KMS-11 (cell line): ENCODE results near the gene SLC26A3.

Source experiments
- H2AFZ ChIP-seq: fragments of 200-600 bp; sonication (generic); 2 replicates; pipeline ENCODE4 v1.6.1; 2016; ENCODE audit warnings: antibody characterized with exemption, mixed run types, low read depth
- H3K27ac ChIP-seq: fragments of 200-600 bp; sonication (generic); 2 replicates; pipeline ENCODE4 v1.6.1; 2016; ENCODE audit warnings: mild to moderate bottlenecking, mixed run types
- H3K27me3 ChIP-seq: fragments of 200-600 bp; sonication (generic); 2 replicates; pipeline ENCODE4 v1.6.1; 2017; ENCODE audit warnings: mild to moderate bottlenecking, low read depth, mixed run types, moderate library complexity; ENCODE audit not compliant: insufficient read depth
- H3K36me3 ChIP-seq: fragments of 200-600 bp; sonication (generic); 2 replicates; pipeline ENCODE4 v1.6.1; 2017; ENCODE audit warnings: mild to moderate bottlenecking, mixed run types; ENCODE audit not compliant: insufficient read depth
- H3K4me1 ChIP-seq: fragments of 200-600 bp; sonication (generic); 2 replicates; pipeline ENCODE4 v1.6.1; 2016; ENCODE audit warnings: mild to moderate bottlenecking, low read depth, mixed run types; ENCODE audit not compliant: poor library complexity, severe bottlenecking
- H3K4me2 ChIP-seq: fragments of 200-600 bp; sonication (generic); 2 replicates; pipeline ENCODE4 v1.7.0; 2016; ENCODE audit warnings: mild to moderate bottlenecking, mixed run types
- H3K4me3 ChIP-seq: fragments of 200-600 bp; sonication (generic); IDR thresholded peaks from 2 replicates; pipeline ENCODE4 v1.6.1; 2017; ENCODE audit warnings: low read depth, low read length, mixed read lengths; ENCODE audit not compliant: insufficient read depth
- H3K79me2 ChIP-seq: fragments of 200-600 bp; sonication (generic); 2 replicates; pipeline ENCODE4 v1.6.1; 2016; ENCODE audit warnings: low read depth, mixed run types; ENCODE audit not compliant: insufficient read depth
- H3K9ac ChIP-seq: fragments of 200-600 bp; sonication (generic); 2 replicates; pipeline ENCODE4 v1.6.1; 2016; ENCODE audit warnings: mild to moderate bottlenecking, mixed run types
- H4K20me1 ChIP-seq: fragments of 200-600 bp; sonication (generic); 2 replicates; pipeline ENCODE4 v1.6.1; 2016; ENCODE audit warnings: mild to moderate bottlenecking, mixed run types; ENCODE audit not compliant: insufficient read depth
- CTCF ChIP-seq: fragments of 200-600 bp; sonication (generic); conservative IDR thresholded peaks from 2 replicates; pipeline ENCODE4 v1.6.1; 2017; ENCODE audit warnings: low read depth, mild to moderate bottlenecking, antibody characterized with exemption, low read length, moderate library complexity, mixed read lengths

Gene SLC26A3

GRCh38 chr7:107816011-107816566 lies 13.1 kb upstream of the SLC26A3 start:
- H3K27me3 ChIP-seq: no peaks in the 10 kb centered on the region
- H3K4me3 ChIP-seq: no peak overlapping the region
- no peak overlapping the region for H3K27ac ChIP-seq
- no peak overlapping the region for H3K4me2 ChIP-seq
- no peaks in the 10 kb centered on the region for H3K79me2 ChIP-seq
- H2AFZ ChIP-seq: no peak overlapping the region
- no peak overlapping the region for H3K9ac ChIP-seq
- no peaks in the 10 kb centered on the region for H3K4me1 ChIP-seq
- no peaks in the 10 kb centered on the region for H4K20me1 ChIP-seq
- no peak for TF ChIP-seq CTCF
- no peaks in the 10 kb centered on the region for H3K36me3 ChIP-seq

- no peak overlapping the region for H2AFZ ChIP-seq
Measured at GRCh38 chr7:107815254-107815882, 12.3 kb upstream of the SLC26A3 start.

GRCh38 chr7:107813524-107813923 lies 10.5 kb upstream of the SLC26A3 start:
- H3K36me3 ChIP-seq: no peaks in the 10 kb centered on the region
- no peak for TF ChIP-seq CTCF
- H3K4me1 ChIP-seq: no peaks in the 10 kb centered on the region
- H3K4me2 ChIP-seq: no peak overlapping the region
- no peak overlapping the region for H3K9ac ChIP-seq
- H3K27ac ChIP-seq: no peak overlapping the region
- H3K27me3 ChIP-seq: no peaks in the 10 kb centered on the region
- H2AFZ ChIP-seq: no peak overlapping the region
- H3K4me3 ChIP-seq: no peak overlapping the region
- H3K79me2 ChIP-seq: no peaks in the 10 kb centered on the region
- H4K20me1 ChIP-seq: no peaks in the 10 kb centered on the region

More at GRCh38 chr7:107815254-107815882, 12.3 kb upstream of the SLC26A3 start:
- no peak overlapping the region for H3K9ac ChIP-seq
- no peaks in the 10 kb centered on the region for H3K27me3 ChIP-seq
- H3K4me2 ChIP-seq: no peak overlapping the region
- H3K36me3 ChIP-seq: no peaks in the 10 kb centered on the region
- H3K4me1 ChIP-seq: no peaks in the 10 kb centered on the region
- H3K79me2 ChIP-seq: no peaks in the 10 kb centered on the region
- TF ChIP-seq CTCF: no peak
- no peak overlapping the region for H3K4me3 ChIP-seq
- no peak overlapping the region for H3K27ac ChIP-seq
- no peaks in the 10 kb centered on the region for H4K20me1 ChIP-seq

GRCh38 chr7:107811934-107812333 lies 8.9 kb upstream of the SLC26A3 start:
- no peaks in the 10 kb centered on the region for H4K20me1 ChIP-seq
- H3K4me3 ChIP-seq: no peak overlapping the region
- no peak overlapping the region for H3K9ac ChIP-seq
- no peaks in the 10 kb centered on the region for H3K27me3 ChIP-seq
- no peaks in the 10 kb centered on the region for H3K36me3 ChIP-seq
- H3K79me2 ChIP-seq: no peaks in the 10 kb centered on the region
- no peak overlapping the region for H2AFZ ChIP-seq
- TF ChIP-seq CTCF: no peak
- no peak overlapping the region for H3K4me2 ChIP-seq
- no peak overlapping the region for H3K27ac ChIP-seq
- H3K4me1 ChIP-seq: no peaks in the 10 kb centered on the region
